ENCODE data around the gene OR6N1.

Gene OR6N1

DNA sequence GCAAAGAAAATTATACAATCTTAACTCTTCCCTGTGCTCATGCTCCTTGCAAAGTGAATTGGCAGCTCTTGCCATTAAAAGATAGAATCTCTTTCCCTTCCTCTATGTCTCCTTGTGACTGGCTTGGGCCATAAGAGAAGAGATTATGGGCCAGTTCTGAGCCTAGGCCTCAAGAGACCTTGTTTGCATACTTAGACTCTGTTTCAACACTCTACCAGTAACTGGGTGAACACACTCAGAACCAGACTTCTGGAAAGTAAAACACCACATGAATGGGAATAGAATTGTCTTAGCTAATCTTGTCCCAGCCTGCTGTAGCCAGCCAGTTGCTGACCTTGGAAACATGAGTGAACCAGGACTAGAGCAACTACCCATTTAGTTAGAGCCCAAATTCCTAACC is 36.1 kb downstream of the OR6N1 start:
- no peak for DNase-seq

DNA sequence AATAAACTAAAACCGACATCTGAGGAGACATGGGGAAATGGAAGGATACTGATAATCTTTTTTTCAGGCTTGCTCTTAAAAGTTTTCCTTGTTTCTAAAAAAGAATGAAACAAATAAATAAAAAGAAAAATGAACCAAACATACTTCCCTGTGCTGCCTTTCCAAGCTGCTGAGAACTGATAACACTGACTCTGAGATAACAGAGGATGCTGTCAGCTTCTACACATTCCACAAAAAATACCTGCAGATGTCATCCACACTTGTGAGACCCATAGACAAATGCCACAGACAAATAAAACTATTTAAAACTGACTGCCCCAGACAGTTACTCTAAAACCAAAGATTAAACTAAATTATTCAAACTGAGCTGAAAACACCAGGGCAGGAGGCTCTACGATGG is 39.5 kb downstream of the OR6N1 start:
- DNase-seq: no peak

DNA sequence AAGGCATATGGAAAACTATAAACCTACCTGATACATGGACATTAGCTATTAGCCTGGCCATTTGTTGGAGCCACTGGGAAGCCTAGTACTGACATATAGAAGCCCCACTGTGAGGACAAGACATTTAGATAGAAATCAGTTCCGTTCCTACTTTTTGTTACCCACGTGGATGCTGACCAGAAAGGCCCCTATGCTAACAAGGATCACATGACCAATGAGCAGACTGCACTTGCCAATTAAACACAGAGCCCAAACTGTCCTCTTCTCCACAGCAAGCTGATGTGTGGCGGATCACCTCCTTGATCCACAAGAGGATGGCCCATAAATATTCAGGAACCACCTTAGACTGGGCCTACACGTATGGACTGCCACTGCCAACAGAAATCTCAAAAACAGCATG is 40.3 kb downstream of the OR6N1 start:
- no peak for DNase-seq

DNA sequence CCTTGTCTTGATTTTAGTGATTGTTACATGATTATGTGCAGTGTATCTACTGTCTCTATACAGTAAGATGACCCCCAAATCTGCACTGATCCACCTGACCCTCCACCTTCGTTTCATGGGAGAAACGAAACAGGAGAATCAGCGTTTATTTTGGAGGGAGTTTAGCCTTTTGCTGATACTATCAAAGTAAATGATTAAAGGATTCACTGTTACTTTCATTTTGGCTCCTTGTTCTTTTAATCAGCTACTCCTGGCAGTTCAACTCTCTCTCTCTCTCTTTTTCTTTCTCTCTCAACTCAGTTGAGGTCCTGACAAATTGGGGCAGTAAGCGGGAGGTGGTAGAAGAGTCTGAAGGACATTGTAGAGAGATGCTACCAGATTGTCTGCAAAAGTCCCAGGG is 41.5 kb downstream of the OR6N1 start:
- no peak for DNase-seq

DNA sequence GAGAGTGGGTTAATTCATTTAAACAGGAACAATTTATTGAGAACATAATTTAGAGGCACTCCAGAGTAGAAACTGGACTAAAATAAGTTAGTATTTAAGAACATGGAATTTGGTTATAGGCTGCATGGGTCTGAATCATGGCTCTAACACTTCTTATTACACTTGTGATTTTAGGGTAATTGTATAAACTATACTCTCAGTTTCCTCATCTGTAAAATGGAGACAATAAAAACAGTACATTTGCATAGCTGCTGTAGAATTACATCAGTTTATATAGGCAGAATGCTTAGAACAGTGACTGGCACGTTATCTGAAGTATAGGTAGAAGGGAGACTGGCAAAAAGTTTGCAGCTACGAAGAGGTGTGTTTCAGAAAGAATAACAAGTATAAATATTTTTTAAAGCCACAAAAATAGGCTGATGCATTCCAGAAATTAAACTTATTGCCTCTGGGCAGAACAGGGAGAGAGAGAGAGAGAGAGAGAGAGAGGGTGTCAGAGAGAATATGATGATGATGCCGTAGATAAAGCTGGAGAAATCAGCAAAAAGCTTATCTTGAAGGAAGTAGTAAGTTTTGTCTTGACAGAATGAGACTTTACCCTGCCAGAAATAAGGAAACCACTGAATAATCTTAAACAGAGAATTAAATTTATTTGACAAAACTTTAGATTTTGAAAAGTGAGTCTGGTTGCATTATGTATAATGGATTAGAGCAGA is 43.3 kb downstream of the OR6N1 start:
- DNase-seq: no peak

DNA sequence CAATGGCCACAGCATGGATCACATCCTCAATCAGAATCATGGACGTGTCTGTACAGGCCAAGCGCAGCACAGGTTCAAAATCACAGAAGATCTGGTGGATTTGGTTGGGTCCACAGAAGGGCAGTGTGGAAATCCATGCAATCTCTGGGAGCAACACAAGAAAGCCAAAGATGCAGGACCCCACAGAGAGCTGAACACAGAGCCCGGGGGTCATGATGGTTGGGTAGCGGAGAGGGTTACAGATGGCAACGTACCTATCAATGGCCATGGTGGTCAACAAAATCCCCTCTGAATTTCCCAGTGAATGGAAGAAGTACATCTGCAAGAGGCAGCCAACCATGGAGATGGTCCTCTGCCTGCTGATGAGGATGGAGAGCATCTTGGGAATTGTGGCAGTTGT is 47.6 kb downstream of the OR6N1 start:
- no peak for DNase-seq

DNA sequence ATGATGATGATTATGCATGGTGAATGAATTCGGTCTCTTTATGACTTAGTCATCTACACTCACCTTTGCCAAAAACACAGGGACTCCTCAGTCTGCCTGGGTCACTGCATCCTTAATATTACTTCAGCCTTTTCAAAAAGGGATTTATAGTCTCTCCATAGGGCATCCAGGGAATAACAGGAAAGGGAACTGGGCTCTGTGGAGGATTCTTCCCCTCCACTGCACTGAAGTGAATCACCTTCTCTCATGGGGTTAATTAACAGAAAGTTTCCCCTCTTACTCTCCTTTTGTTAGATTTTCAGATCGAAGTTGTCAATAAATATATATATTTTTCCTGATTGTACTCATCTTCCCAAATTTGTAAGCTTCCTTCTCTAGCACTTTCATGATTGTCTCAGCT is 51.4 kb downstream of the OR6N1 start, which contains the start of gene OR6K3:
Gene OR6K3, minus strand, starts transcription at position 101 of the 400 bp plus-strand sequence. CDS start 2,605 bp downstream, outside the sequence.
- no peak for DNase-seq

DNA sequence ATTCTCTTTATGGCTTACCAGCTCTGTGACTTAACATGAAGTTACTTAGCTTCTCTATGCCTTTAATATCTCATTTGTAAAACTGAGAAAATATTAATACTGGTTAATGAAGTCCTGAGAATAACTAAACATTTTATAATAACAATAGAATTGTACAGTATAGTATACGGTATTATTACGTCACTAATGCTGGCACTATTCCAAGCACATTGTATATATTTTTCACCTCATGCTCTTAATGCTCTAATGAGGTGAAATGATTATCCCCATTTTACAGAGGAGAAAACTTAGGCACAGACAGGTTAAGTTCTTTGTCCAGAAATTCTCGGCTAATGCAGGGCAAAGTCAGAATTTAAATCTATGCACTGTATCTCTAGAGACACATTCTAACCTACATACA is 52.3 kb downstream of the OR6N1 start:
- no peak for DNase-seq

DNA sequence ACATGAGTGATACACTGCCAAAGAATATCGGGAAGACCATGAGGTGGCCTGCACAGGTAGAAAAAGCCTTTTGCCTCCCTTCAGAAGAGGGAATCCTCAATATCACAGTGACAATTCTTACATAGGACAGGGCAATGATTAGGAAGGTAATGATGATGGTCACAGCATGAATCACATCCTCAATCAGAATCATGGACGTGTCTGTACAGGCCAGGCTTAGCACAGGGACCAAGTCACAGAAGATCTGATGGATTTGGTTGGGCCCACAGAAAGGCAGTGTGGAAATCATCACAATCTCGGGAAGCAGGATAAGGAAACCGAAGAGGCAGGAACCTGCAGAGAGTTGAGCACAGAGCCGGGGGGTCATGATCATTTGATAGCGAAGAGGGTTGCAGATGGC is 54.7 kb downstream of the OR6N1 start:
- DNase-seq: no peak

DNA sequence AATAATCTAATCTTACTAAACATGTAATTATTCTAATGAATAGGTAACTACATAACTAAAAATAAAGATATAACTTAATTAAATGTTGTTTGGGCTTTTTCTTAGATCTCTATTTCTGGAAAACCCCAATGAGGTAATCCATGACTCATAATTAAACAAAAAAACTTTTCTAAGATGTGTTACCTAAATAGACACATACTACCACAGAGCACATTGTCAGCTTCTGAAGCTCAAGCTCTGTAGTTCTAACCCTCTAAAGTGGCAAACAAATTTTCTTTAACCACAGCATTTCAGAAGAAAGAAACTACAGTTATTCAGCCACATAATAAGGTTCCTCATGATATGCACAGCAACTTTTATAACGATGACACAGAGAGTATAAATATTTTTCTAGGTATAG is 55.7 kb downstream of the OR6N1 start:
- DNase-seq: no peak

DNA sequence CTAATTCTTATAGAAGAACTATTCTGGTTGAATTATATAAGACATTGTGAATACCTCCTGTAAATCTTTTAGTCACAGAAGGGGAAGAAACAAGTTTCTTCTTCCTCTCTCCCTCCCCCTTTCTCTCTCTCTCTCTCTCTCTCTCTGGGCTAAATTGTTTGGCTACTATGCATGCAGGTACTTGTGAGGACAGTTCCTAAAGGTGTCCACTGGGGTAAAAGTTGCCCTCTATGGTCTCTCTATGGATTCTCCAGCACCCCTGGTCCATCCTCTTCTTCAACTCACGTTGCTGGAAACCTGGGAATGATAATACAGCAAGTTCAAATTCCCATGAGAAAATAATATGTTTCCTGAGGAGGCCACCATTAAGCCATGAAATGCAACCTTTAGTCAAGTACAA is 57.2 kb downstream of the OR6N1 start:
- DNase-seq: no peak
